Measurements from ENCODE around the gene CYP4Z1. TPM values are rescaled to one million over a fixed set of nuclear protein-coding genes. Genes with fewer than 3 reads are reported as not detected.

CYP4Z1 gene, protein sequence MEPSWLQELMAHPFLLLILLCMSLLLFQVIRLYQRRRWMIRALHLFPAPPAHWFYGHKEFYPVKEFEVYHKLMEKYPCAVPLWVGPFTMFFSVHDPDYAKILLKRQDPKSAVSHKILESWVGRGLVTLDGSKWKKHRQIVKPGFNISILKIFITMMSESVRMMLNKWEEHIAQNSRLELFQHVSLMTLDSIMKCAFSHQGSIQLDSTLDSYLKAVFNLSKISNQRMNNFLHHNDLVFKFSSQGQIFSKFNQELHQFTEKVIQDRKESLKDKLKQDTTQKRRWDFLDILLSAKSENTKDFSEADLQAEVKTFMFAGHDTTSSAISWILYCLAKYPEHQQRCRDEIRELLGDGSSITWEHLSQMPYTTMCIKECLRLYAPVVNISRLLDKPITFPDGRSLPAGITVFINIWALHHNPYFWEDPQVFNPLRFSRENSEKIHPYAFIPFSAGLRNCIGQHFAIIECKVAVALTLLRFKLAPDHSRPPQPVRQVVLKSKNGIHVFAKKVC
- total RNA-seq, result 1 to 10 TPM; 1.3 TPM
- polyA plus RNA-seq, result 1 to 10 TPM in 1 of 2 donors, under 1 TPM in 1; 0.25 to 1.1 TPM
- long read RNA-seq, donor 1, result 0 reads
- long read RNA-seq, donor 2, result 0 reads
- long read RNA-seq, donor 3, result 0 reads
- long read RNA-seq, donor 4, result 0 reads
- long read RNA-seq, donor 5, result 0 reads

DNA sequence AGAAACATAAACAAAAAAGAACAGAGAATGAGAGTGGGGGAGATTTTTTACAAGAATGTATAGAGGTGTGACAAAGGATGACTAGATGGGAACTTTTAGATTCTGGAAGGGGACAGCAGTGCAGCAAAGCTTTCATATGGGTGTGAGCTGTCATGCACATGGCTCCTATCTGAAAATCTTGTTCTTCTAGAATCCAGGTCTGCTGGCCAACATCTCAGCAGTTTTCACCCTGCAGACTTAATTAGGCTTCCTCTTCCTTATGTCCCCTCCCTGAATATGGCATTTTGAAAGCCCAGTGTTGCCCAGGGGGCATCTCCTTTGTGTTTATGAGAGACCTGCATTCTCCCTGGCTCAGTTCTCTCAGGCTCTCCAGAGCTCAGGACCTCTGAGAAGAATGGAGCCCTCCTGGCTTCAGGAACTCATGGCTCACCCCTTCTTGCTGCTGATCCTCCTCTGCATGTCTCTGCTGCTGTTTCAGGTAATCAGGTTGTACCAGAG, at the start of gene CYP4Z1:
TSS of gene CYP4Z1 (plus strand) at position 135 of the 498 bp plus-strand sequence. CDS start at position 395, 260 bp downstream.
- ATAC-seq (ENCODE audit: insufficient read depth, low FRiP score) (no peak), DNase-seq (no peak)
- Histone ChIP-seq H3K4me1 (ENCODE audit: control insufficient read depth in 5 of 5, insufficient read depth in 5 of 5, low read length in 5 of 5) (no peaks in the 10 kb centered on the region), H3K4me3 (no peak within 1 kb of the TSS), H3K27ac (ENCODE audit: low read depth in 1 of 2, low read length in 1 of 2) (no peak within 1 kb of the TSS), H3K9me3 (ENCODE audit: control insufficient read depth in 4 of 4, insufficient read depth in 3 of 4, low read length in 3 of 4) (peaks cover 0 to 2% (median 0%) of the 10 kb centered on the region in 4 donors), H3K9ac (ENCODE audit: insufficient read depth in 1 of 2, low read length in 2 of 2) (no peak within 1 kb of the TSS), H3K27me3 (ENCODE audit: control insufficient read depth in 3 of 3, insufficient read depth in 3 of 3, low read length in 2 of 3) (no peaks in the 10 kb centered on the region), H3K36me3 (ENCODE audit: control insufficient read depth in 4 of 4, insufficient read depth in 4 of 4, low read length in 4 of 4) (no peaks in the 10 kb centered on the region)
- TF ChIP-seq, protein P1, sequence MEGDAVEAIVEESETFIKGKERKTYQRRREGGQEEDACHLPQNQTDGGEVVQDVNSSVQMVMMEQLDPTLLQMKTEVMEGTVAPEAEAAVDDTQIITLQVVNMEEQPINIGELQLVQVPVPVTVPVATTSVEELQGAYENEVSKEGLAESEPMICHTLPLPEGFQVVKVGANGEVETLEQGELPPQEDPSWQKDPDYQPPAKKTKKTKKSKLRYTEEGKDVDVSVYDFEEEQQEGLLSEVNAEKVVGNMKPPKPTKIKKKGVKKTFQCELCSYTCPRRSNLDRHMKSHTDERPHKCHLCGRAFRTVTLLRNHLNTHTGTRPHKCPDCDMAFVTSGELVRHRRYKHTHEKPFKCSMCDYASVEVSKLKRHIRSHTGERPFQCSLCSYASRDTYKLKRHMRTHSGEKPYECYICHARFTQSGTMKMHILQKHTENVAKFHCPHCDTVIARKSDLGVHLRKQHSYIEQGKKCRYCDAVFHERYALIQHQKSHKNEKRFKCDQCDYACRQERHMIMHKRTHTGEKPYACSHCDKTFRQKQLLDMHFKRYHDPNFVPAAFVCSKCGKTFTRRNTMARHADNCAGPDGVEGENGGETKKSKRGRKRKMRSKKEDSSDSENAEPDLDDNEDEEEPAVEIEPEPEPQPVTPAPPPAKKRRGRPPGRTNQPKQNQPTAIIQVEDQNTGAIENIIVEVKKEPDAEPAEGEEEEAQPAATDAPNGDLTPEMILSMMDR (IDR thresholded peaks at IDR 0.05; ENCODE audit: control extremely low read depth, extremely low read depth), result no peak

DNA sequence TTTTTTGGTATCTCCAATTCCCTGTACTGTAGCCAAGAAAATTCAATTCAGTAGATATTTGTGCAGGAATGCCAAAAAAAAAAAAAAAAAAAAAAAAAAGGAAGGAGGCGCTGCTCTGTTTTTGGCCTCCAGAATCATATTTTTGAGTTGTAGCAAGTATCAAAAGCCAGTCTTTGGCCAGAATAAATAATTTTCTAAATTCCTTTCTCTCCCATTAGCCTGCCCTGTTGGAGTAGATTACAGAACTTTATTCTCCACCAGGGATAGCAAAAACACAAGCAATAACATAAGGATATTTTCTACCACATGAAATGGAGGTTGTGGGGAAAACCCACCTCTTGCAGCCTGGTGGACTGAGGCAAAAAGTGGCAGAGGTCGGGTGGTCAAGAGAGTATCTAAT, 46.0 kb upstream of the CYP4Z1 start:
- TF ChIP-seq, protein P1 (IDR thresholded peaks at IDR 0.05; ENCODE audit: control extremely low read depth, extremely low read depth), result no peak

DNA sequence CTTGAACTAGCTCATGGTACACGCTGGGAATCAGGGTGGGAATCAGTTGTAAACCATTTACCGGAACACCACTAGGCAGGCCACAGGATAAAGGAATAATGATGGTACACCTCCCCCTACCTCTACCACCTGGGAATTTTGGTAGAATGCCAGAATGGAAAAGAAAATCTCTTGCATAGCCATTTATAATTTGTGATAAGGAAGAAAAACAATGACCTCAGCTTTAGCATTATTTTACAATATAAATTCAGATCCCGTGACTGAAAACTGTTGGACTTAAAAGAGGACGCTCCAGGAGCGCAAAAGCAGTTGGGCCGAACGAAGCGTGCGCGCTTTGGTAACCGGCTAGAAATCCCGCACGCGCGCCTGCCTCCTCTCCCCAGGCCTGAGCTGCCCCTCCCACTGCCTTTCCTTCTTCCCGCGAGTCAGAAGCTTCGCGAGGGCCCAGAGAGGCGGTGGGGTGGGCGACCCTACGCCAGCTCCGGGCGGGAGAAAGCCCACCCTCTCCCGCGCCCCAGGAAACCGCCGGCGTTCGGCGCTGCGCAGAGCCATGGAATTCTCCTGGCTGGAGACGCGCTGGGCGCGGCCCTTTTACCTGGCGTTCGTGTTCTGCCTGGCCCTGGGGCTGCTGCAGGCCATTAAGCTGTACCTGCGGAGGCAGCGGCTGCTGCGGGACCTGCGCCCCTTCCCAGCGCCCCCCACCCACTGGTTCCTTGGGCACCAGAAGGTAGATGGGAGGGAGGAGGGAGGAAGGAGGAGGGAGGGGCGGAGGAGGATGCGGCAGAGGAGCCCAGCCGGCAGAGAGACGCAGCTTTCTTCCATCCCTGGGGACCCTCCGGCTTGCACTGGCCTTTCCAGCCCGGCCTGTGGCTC, 43.5 kb upstream of the CYP4Z1 start, which contains the start of gene CYP4X1:
TSS of gene CYP4X1 (plus strand) at position 402 of the 873 bp plus-strand sequence. CDS start at position 551, 149 bp downstream.
- no peaks in the 10 kb centered on the region for H3K36me3 ChIP-seq (ENCODE audit: control insufficient read depth in 4 of 4, insufficient read depth in 4 of 4, low read length in 4 of 4)
- WGBS, 2 donors, result 2 to 4% methylated on average over 48 to 49 of the region's 49 CpGs
- H3K9ac ChIP-seq (ENCODE audit: insufficient read depth in 1 of 2, low read length in 2 of 2), result no peak within 1 kb of the TSS
- TF ChIP-seq, protein P1 (IDR thresholded peaks at IDR 0.05; ENCODE audit: control extremely low read depth, extremely low read depth), result no peak
- H3K4me3 ChIP-seq, result peak within 1 kb of the TSS; percentile 37
- H3K27me3 ChIP-seq (ENCODE audit: control insufficient read depth in 3 of 3, insufficient read depth in 3 of 3, low read length in 2 of 3), result peaks cover 0 to 22% (median 21%) of the 10 kb centered on the region in 3 donors
- peaks cover 0 to 4% (median 0%) of the 10 kb centered on the region in 5 donors for H3K4me1 ChIP-seq (ENCODE audit: control insufficient read depth in 5 of 5, insufficient read depth in 5 of 5, low read length in 5 of 5)
- no peaks in the 10 kb centered on the region for H3K9me3 ChIP-seq (ENCODE audit: control insufficient read depth in 4 of 4, insufficient read depth in 3 of 4, low read length in 3 of 4)
- peak; percentile 64 for ATAC-seq (ENCODE audit: insufficient read depth, low FRiP score)
- peak within 1 kb of the TSS in 1 of 2 donors; percentile 77 for H3K27ac ChIP-seq (ENCODE audit: low read depth in 1 of 2, low read length in 1 of 2)
- peak; percentile 15 to 47 (median 21) for DNase-seq

More for the DNA sequence above, 46.0 kb upstream of the CYP4Z1 start:
- peaks cover 0 to 4% (median 0%) of the 10 kb centered on the region in 5 donors for H3K4me1 ChIP-seq (ENCODE audit: control insufficient read depth in 5 of 5, insufficient read depth in 5 of 5, low read length in 5 of 5)
- no peak overlapping the region for H3K9ac ChIP-seq (ENCODE audit: insufficient read depth in 1 of 2, low read length in 2 of 2)
- H3K4me3 ChIP-seq, result no peak overlapping the region
- no peaks in the 10 kb centered on the region for H3K36me3 ChIP-seq (ENCODE audit: control insufficient read depth in 4 of 4, insufficient read depth in 4 of 4, low read length in 4 of 4)
- no peaks in the 10 kb centered on the region for H3K9me3 ChIP-seq (ENCODE audit: control insufficient read depth in 4 of 4, insufficient read depth in 3 of 4, low read length in 3 of 4)
- no peak for DNase-seq
- no peak for ATAC-seq (ENCODE audit: insufficient read depth, low FRiP score)
- WGBS, 2 donors, result 77 to 82% methylated on average over 2 of the region's 2 CpGs
- H3K27ac ChIP-seq (ENCODE audit: low read depth in 1 of 2, low read length in 1 of 2), result no peak overlapping the region
- peaks cover 0 to 22% (median 21%) of the 10 kb centered on the region in 3 donors for H3K27me3 ChIP-seq (ENCODE audit: control insufficient read depth in 3 of 3, insufficient read depth in 3 of 3, low read length in 2 of 3)
